Activated CD8-positive, alpha-beta memory T cell treated with anti-CD3 and anti-CD28 coated beads for 48 hours (primary cell): ENCODE measurements around the gene NDOR1.
A peak's percentile ranks its signal among the peaks of the same experiment; 100 is the strongest.

Source experiments
- DNase-seq, 3 experiments: peaks; one replicate each; pipeline ENCODE4 v3.0.0-alpha.2; 2020; ENCODE audit warnings: low read depth in 2 of 3, low spot score in 2 of 3

Gene NDOR1

DNA sequence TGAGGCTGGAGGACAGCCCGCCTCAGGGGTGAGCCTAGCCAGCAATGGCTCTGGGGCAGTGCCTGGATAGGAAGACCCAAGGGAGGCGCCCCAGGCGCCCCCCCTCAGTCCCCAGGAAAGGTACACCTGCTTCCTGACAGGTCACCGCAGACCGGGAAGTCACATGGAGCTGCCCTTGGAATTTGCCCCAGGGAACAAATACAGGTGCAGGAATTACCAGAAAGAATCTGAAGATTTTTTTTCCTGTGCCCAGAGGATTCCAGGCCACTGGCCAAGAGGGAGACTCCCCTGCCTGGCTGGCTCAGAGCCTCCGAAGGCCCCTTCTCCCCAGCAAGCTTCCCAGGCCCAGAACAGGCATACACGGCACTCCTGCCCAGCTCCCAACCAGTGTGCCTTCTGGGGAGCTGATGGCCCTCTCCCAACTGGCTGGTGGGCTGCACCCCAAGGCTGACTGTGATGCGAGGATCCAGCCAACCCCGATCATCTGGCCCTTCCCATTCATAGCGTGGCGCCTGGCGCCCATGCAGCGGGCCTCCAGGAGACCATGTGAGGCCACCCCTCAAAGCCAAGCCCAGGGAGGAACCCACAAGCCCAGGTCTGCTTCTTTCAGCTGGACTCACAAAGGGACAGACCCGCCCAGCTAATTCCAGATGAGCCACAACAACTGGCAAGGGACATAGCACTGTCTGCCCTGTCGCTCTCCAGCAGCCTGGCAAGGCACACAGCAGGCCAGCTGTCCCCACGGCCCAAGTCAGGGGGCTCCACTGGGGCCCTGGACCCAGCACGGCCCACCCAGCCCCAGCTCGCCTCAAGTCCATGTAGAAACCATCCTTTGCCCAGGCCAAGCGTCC is 7.2 kb upstream of the NDOR1 start:
- DNase-seq = no peak

DNA sequence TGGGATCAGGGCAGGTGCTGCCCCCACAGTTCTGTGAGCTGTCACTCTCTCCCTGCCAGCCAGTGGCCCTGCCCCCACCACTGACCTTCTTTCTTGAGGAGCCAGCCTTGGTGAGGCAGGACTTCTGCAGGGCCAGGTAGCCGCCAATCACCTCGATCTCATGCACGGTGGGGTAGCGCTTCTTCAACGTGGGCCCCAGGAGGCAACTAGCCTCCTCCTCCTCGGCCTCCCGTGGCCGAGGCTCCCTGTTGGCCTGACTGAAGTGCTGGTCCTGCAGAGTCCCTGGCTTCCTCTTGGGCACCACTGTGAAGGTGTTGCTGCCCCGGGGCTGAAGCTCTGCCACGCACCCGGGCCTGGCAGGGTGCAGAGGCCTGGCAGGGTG is 6.6 kb upstream of the NDOR1 start:
- no peak for DNase-seq

DNA sequence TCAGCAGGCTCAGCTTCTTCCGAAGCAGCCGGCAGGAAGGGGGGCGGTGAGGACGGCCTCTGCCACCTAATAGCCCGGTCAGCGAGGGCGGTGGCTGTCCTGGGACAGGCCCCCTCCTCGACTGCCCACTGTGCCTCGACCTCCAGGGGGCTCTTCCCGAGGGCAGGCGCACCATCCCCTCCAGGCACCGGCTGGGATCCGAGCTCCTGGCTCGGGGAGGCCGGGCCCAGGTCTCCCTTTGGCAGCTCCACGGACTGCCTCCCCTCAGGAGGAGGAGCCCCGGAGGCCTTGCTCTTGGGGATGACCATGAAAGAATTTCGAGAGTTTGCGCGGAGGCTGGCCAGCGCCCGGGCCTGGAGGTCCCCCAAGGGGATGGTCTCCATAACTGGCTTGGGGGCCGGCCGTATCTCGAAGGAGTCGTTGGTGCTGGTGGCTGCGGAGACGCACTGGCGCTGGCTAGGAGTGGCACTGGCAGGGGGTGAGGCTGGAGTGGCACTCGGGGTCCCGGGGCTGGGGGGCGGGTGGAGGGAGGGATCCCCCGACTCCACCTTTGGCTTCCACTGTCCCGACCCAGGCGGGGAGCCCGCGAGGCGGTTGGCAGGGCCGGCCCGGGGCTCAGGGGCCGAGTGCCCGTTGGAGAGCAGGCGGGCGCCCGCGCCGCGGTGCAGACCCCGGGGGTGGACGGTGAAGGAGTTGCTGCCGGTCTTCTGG is 5.9 kb upstream of the NDOR1 start:
- no peak for DNase-seq

DNA sequence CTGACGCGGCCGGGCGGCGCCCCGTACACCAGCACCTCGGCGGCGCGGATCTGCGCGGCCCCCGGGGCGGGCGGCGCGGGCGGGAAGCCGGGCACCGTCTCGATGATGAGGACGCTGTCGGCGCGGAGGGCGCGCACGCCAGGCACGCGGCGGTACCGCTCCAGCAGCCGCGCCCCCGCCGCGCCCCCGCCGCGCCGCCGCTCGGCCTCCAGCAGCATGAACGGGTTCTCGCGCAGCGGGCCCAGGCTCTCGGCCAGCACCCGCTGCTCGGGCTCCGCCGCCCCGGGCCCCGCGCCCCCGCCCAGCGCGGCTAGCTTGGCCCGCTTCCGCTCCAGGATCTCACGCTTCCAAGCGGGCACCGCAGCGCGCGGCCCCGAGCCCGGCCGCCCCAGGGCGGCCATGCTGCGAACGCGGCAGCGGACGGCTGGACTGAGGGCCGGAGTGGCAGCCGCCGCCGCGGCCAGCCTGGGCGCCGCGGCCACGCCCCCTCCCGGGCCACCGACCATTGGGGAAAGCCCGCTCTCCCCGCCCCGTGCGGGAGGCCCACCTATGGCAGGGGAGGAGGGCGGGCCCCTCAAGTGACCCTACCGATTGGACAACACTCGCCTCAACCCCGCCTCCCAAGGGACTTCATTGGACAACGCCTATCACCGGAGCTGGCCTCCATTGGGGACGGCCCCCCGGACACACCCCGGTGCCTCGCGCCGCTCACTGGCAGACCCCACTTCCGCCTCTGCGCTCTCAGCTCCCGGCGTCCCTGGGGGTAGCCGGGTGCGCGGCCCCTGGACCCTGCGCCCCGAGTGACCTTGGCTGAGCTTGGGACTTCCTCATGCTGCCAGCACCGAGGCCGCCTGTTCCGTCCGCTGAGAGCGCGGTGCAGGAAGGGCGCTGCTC is 4.9 kb upstream of the NDOR1 start, which contains the start of gene TPRN:
TSS of gene TPRN (minus strand) at position 431 of the 894 bp plus-strand sequence. CDS start at position 401, 30 bp downstream.
- DNase-seq = peak; percentile 82 to 96 (median 93)

DNA sequence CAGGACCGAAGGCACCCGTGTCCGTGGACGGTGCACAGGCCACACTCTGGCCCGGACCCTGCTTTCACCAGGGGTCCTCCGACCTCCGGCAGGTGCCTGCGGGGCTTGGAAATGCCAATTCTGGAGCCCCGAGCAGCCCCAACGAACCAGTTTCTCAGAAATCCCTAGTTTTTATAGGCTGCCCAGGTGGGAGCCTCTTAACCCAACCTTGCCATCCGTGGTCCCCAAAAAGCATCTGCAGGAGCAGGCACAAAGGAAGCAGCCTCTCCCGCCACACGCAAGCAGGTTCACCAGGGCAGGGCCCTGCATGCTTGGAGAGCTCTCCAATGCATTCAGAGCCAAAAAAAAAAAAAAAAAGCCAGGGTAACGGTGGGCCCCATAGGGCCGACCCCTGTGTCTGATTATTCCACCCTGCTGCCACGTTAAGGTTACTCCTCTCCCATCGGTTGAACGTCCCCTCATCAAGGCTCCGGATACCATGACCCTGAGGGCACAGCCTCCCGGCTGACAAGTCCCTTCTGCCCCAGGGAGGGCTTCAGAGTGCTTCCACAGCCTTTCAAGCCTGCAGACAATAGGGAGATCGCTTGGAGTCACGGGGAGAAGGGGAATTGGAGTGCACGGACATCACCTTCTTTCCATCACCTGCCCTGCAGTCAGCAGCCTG is 4.2 kb upstream of the NDOR1 start:
- no peak for DNase-seq

DNA sequence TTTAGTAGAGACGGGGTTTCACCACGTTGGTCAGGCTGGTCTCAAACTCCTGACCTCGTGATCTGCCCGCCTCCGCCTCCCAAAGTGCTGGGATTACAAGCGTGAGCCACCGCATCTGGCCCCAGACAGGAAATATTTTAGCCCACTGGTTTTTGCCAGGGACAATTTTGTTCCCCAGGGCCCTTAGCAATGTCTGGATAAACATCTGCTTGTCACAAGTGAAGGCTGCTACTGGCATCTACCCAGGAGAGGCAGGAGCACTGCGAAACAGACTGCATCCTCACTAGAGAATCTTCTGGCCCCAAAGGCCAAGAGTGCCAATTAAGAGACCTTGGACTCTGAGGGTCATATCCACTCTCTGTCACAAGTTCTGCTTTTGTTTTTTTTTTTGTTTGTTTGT is 2.5 kb upstream of the NDOR1 start:
- no peak for DNase-seq

DNA sequence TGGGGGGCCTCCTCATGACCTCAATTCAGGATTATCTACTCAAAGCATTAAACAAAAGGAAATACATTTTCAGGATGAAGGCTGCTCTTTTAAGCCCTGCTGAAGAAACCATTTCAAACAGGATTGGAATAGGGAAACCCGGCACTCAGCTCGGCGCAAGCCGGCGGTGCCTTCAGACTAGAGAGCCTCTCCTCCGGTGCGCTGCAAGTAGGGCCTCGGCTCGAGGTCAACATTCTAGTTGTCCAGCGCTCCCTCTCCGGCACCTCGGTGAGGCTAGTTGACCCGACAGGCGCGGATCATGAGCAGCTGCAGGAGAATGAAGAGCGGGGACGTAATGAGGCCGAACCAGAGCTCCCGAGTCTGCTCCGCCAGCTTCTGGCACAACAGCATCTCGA is 772 bp upstream of the NDOR1 start:
- no peak for DNase-seq

DNA sequence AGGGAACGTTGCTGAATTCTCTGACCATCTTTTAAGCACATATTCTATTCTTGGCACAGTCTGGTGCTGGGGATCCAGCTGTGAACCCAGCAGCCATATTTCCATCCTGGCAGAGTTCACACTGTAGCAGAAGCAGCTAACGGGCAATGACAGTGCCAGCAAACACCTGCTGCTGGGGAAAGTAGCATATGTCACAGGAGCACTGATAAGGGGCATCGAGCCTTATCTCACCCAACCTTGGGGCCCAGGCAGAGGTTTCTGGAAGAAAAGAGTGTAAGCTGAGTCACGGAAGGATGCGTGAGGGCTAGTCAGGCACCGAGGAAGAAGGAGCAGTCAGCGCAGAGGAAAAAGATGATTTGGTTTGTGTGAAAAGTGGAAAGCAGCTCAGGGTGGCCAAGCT is 1.1 kb downstream of the NDOR1 start:
- no peak for DNase-seq

DNA sequence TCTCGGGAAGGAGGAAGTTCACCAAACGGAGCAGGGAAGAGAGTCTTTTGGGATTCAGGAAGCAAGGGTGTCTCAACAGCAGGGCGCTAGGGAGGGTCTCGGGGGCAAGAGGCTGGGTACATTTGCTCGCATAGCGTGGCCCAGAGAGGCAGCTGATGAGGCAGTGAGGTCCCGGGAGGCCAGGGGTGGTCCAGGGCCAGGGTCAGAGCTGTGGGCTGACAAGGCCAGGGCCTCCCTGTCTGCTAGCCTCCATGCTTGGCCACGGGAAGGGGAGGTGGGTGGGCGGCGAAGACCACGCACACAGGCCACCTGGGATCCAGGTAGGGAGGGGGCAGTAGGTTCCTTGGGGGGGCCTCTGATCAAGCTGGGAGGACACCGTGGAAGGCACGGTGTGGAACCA is 6.0 kb downstream of the NDOR1 start:
- DNase-seq = no peak

DNA sequence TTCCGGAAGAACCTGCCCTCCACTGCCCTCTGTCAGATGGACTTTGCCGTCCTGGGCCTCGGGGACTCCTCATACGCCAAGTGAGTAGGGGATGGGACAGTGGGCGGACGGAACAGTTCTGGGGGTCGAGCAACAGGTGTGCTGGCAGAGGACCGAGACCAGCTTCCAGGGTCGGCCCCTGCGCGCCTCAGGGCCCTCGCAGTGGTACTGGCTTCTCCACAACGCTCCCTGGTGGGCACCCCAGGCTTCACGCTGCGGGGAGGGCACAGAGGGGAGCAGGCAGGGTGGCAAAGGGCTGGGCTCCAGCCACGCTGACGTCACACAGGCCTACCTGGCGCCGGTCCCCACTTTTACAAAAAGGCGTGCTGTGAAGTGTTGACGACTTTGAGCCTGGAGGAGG is 7.0 kb downstream of the NDOR1 start:
- DNase-seq = no peak

DNA sequence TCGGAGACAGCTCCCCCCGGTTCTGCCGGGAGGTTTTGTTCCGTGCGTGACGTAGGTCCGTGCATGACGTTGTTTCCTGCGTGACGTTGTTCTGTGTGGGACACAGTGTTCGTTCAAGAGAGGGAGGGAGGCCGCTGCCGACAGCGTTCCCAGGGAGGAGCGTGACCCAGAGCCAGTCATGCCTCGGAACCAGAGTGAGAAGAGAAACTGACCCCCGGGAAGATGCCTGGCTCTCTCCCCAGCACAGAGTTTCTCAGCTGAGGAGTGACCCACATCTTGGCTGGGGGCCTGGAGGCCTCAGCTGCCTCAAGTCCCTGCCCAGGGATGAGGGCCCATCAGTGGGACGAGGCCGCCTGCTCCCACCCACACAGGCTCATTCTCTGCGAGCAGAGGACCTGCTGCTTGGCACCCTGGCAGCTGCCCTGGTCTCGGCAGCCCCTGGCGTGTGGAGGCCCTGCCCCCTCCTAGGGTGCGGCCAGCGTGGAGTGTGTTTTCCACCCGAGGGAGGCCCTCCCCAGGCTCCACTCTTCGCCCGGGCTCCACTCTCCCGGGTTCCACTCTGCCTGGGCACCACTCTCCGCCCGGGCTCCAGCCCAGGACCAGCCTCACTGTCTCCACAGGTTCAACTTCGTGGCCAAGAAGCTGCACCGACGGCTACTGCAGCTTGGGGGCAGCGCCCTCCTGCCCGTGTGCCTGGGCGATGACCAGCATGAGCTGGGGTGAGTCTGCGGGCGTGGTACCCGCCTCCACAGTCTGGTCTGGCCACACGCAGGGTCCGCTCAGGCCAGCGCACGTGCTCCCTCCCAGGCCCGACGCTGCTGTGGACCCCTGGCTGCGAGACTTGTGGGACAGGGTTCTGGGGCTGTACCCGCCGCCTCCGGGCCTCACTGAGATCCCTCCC is 7.9 kb downstream of the NDOR1 start:
- DNase-seq = no peak

DNA sequence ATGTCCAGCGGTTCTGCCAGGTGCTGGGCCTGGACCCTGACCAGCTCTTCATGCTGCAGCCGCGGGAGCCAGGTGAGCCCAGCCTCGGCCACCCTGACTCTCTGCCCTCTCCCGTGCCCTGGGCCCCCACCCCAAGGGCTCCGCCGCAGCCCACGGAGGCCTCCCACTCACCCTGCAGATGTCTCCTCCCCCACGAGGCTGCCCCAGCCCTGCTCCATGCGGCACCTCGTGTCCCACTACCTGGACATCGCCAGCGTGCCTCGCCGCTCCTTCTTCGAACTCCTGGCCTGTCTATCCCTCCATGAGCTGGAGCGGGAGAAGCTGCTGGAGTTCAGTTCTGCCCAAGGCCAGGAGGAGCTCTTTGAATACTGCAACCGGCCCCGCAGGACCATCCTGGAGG is 9.1 kb downstream of the NDOR1 start:
- DNase-seq = no peak

DNA sequence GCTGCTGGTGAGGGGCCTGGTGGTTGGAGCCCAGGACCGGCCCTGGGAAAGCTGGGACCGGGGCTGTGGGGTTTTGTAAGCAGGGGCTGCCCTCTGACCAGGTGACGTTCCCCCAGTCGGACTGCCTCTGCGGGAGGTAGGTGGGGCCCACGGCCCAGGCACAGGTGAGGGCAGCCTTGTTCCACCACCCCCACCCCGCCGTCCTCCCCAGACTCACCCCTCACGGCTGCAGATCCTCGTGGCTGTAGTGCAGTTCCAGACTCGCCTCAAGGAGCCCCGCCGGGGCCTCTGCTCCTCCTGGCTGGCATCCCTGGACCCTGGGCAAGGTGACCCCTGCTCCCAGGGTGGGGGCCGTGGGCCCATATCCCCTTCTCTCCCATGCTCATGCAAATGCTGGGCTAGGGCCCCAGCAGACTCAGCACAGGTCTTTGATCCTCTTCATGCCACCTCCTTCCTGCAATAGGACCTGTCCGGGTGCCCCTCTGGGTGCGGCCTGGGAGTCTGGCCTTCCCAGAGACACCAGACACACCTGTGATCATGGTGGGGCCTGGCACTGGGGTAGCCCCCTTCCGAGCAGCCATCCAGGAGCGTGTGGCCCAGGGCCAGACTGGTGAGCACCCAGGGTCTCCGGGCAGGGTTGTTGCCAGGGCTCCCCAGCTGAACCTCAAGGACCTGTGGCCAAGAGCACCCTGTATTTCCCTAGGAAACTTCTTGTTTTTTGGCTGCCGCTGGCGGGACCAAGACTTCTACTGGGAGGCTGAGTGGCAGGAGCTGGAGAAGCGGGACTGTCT is 9.9 kb downstream of the NDOR1 start:
- DNase-seq = no peak

DNA sequence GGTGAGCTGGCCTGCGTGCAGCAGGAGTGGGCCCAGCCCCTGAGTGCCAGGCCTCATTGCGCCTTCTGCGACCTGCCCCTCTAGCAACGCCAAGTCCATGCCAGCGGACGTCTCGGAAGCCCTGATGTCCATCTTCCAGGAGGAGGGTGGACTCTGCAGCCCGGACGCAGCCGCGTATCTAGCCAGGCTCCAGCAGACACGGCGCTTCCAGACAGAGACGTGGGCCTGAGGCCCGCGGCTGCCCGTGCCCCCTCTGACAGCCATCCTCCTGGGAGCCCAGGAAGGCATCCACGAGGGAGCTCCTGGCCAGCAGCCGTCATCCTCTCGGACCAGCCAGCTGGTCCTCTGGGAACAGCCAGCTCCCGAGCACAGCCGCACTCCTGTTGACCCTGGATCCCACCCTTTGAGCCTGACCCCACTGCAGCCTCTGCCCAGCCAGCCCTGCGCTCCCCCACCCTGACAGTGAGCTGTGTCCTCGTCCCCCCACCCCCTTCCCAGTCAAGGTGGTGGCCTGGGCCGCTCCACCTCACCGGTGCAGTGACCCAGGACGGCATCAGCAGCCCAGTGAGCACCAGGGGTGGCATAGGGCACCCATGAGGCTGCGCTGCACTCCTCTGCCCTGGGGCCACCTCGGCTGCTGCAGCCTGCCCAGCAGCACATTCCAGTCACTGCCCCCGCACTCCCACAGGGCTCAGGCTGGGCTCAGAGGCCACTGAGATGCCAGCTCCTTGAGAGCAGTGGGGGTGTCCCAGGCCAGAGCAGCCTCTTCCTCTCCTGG is 10.9 kb downstream of the NDOR1 start:
- no peak for DNase-seq

DNA sequence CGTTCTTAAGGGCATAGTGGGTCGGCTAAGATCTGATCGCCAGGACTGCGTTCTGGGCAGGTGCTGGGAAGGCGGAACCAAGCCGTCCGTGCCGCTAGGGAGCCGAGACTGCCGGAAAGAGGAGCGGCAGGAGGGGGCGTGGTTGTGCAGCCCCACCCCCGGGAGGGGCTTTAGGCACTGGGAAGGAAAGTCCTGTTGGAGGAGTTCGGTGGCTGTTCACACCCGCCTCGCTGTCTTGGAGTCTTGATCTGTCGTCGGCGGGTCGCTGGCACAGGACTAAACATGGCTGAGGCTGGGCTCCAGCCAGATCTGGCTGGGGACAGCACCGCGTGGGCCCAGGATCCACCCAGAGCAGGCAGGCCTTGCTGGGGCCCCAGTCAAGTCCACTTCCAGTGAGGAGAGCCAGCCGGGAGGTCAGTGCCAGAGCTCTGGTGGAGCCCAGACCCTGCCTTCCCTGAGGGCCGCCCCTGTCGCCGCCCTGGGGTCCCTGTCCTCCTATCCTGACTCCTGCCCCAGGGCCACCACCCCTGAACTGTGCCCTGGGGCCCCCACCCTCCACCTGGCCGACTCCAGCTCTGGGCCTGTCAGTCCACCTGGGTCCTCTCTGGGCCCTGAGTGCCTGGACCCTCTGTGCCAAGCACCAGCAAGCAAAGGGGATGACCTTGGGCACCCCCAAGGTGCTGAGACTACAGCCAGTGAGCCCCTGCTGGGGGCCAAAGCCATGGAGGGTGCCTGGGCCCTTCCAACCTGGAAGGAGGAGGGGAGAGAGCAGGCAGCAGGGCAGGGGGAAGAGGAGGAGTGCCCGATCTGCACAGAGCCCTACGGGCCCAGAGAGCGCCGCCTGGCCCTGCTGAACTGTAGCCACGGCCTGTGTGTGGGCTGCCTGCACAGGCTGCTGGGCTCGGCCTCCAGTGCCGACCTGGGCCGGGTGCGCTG is 12.0 kb downstream of the NDOR1 start:
- DNase-seq = no peak

DNA sequence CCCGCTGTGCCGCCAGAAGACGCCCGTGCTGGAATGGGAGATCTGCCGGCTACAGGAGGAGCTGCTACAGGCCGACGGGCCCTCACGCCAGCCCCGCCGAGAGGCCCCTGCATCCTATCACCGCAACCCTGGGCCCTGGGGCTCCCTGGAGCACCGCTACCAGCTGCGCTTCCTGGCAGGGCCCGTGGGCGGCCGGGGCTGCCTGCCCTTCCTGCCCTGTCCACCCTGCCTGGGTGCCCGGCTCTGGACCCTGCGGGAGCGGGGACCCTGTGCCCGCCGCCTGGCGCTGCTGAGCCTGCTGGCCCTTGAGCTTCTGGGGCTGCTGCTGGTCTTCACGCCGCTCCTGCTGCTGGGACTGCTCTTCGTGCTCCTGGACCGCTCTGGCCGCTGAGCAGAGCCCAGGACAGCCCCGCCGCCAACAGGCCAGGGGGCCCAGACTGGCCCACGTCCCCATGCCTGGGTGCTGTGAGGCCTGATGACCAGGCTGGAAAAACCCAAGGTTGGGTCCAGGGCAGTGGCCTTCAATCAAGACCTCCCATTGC is 12.8 kb downstream of the NDOR1 start:
- no peak for DNase-seq

DNA sequence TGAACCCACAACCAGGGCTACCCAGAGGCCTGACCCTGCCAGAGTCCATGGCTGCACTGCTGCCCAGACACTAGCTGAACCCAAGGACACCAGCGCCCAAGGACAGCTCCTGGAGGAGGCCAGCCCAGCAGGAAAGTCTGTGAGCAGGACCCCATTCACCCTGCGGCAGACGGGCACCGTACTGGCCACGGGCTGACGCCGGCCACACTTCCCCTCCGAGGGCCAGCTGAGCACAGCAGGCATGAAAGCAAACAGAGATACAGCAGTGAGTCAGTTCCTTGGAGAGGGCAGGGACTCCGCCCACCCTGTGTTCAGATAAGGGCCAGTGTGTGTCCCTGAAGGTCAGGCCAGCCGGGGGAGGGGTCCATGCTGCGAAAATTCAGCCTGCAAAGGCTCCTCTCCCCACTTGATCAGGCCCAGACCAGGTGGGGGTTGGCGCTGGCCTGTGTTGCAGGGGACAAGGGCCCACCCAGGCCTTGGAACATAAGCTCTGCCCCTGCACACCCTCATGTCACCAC is 13.3 kb downstream of the NDOR1 start:
- DNase-seq = no peak
